ENCODE measurements around the gene DUSP9. TPM values are rescaled to one million over a fixed set of nuclear protein-coding genes. Genes with fewer than 3 reads are reported as not detected.

Gene DUSP9
- total RNA-seq, 1 donor from 2014 or later = 4.1 TPM

- no peak for TF ChIP-seq CTCF (IDR thresholded peaks at IDR 0.05; ENCODE audit: insufficient read depth, low read length, poor library complexity, severe bottlenecking)
- Histone ChIP-seq H3K36me3 (ENCODE audit: control insufficient read depth, insufficient read depth, low read length) (no peaks in the 10 kb centered on the region), H3K4me3 (ENCODE audit: low read depth, low read length) (no peak overlapping the region), H3K27me3 (ENCODE audit: control insufficient read depth, insufficient read depth, low read length) (peaks cover 20% of the 10 kb centered on the region)
- no peak for DNase-seq (ENCODE audit: low read depth)
Measured at GRCh38 chrX:153614818-153615217, 32.2 kb upstream of the DUSP9 start.

GRCh38 chrX:153620576-153620975 is 26.4 kb upstream of the DUSP9 start:
- DNase-seq (ENCODE audit: low read depth) = no peak
- TF ChIP-seq CTCF (IDR thresholded peaks at IDR 0.05; ENCODE audit: insufficient read depth, low read length, poor library complexity, severe bottlenecking) = no peak
- peaks cover 28% of the 10 kb centered on the region for H3K27me3 ChIP-seq (ENCODE audit: control insufficient read depth, insufficient read depth, low read length)
- H3K36me3 ChIP-seq (ENCODE audit: control insufficient read depth, insufficient read depth, low read length) = no peaks in the 10 kb centered on the region
- H3K4me3 ChIP-seq (ENCODE audit: low read depth, low read length) = no peak overlapping the region

GRCh38 chrX:153621949-153622598 is 24.9 kb upstream of the DUSP9 start:
- DNase-seq (ENCODE audit: low read depth) = no peak
- no peaks in the 10 kb centered on the region for H3K36me3 ChIP-seq (ENCODE audit: control insufficient read depth, insufficient read depth, low read length)
- peaks cover 29% of the 10 kb centered on the region for H3K27me3 ChIP-seq (ENCODE audit: control insufficient read depth, insufficient read depth, low read length)
- no peak for TF ChIP-seq CTCF (IDR thresholded peaks at IDR 0.05; ENCODE audit: insufficient read depth, low read length, poor library complexity, severe bottlenecking)
- no peak overlapping the region for H3K4me3 ChIP-seq (ENCODE audit: low read depth, low read length)

GRCh38 chrX:153622661-153623309 is 24.2 kb upstream of the DUSP9 start:
- Histone ChIP-seq H3K36me3 (ENCODE audit: control insufficient read depth, insufficient read depth, low read length) (no peaks in the 10 kb centered on the region), H3K4me3 (ENCODE audit: low read depth, low read length) (no peak overlapping the region), H3K27me3 (ENCODE audit: control insufficient read depth, insufficient read depth, low read length) (peaks cover 30% of the 10 kb centered on the region)
- DNase-seq (ENCODE audit: low read depth) = no peak
- no peak for TF ChIP-seq CTCF (IDR thresholded peaks at IDR 0.05; ENCODE audit: insufficient read depth, low read length, poor library complexity, severe bottlenecking)

GRCh38 chrX:153623310-153624029 is 23.5 kb upstream of the DUSP9 start:
- no peaks in the 10 kb centered on the region for H3K36me3 ChIP-seq (ENCODE audit: control insufficient read depth, insufficient read depth, low read length)
- TF ChIP-seq CTCF (IDR thresholded peaks at IDR 0.05; ENCODE audit: insufficient read depth, low read length, poor library complexity, severe bottlenecking) = no peak
- no peak for DNase-seq (ENCODE audit: low read depth)

More at GRCh38 chrX:153623310-153624029, 23.5 kb upstream of the DUSP9 start:
- no peak overlapping the region for H3K4me3 ChIP-seq (ENCODE audit: low read depth, low read length)
- H3K27me3 ChIP-seq (ENCODE audit: control insufficient read depth, insufficient read depth, low read length) = peaks cover 32% of the 10 kb centered on the region
